ENCODE data around the gene ADAP1.

DNA sequence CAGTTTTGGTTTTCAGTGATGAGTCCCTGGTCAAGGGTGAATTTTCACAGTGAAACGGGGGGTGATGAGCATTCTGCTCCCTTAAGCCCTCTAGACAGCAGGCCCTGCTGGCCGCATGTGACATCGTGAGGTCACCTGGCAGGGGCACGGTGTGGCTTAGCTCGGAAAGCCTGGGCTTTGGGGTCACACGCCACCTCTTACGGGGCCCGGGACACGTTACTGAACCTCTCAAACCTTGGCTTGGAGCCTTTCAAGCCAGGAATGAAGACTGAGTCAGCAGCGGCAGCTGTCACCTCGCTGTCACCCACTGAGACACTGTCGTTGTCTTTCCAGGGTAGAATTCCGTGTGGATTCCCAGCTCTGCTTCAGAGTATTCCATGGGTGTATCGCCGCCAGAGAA is 74.0 kb downstream of the ADAP1 start:
- TF ChIP-seq POLR2A (IDR thresholded peaks at IDR 0.05; ENCODE audit: low read depth, low read length) (no peak), TAF1 (IDR thresholded peaks at IDR 0.05; ENCODE audit: borderline replicate concordance, low read depth, low read length) (no peak), POLR2AphosphoS5 (IDR thresholded peaks at IDR 0.05; ENCODE audit: low read depth, low read length) (no peak)
